AG04449 (cell line): ENCODE results near the gene ERH.

Source experiments
- CTCF ChIA-PET: fragments of 350-600 bp; formaldehyde crosslinking; extraction: SDS; loops from one replicate; lab custom pipeline; 2021; ENCODE audit warnings: antibody characterized with exemption; lab: Yijun Ruan, JAX
- POLR2A ChIA-PET: fragments of 400-600, 350-600 bp; formaldehyde crosslinking; extraction: SDS; loops from one replicate; lab custom pipeline; 2020; ENCODE audit warnings: antibody characterized with exemption, inconsistent platforms; lab: Yijun Ruan, JAX
- DNase-seq: peaks from one replicate; pipeline ENCODE4 v3.0.0-alpha.2; 2010; ENCODE audit warnings: low read depth, low spot score
- H3K4me3 ChIP-seq: 2 replicates; pipeline ENCODE4 v1.5.1; 2011; ENCODE audit warnings: low read depth, mild to moderate bottlenecking, control low read depth, low read length
- CTCF ChIP-seq: IDR thresholded peaks from one replicate; pipeline ENCODE4 v1.5.1; 2011; ENCODE audit warnings: mild to moderate bottlenecking, moderate library complexity, low read length, control low read depth, inconsistent platforms; ENCODE audit not compliant: insufficient read depth; ENCODE audit errors: missing control alignments

Gene ERH

GRCh38 chr14:69398053-69398817, at the start of gene ERH, which contains the start of gene SLC39A9:
TSS of gene ERH (minus strand) at chr14:69398299. CDS start at chr14:69398233, 66 bp downstream.
TSS of gene SLC39A9 (plus strand) at chr14:69398692. CDS start at chr14:69399370, 678 bp downstream.
- no peak for TF ChIP-seq CTCF
- ChIA-PET CTCF (interaction anchor here (1.1 to 4.9 kb wide), 6 partner anchors 10 to 156 kb away, joined by 3 to 24 read pairs (median 4); no protein-coding TSS in a partner anchor), POLR2A (interaction anchor here (0.6 to 1.0 kb wide), 7 partner anchors 8 to 150 kb away, joined by 3 to 8 read pairs (median 4); no protein-coding TSS in a partner anchor)
- peak; percentile 83 for DNase-seq
- H3K4me3 ChIP-seq, result peak within 1 kb of the TSS; percentile 90

GRCh38 chr14:69443296-69443805, 45.3 kb upstream of the ERH start:
- ChIA-PET POLR2A (no interaction called here), CTCF (interaction anchor here (1.9 to 13.4 kb wide), 2 partner anchors 17 to 200 kb away, joined by 7 to 95 read pairs; no protein-coding TSS in a partner anchor)
- H3K4me3 ChIP-seq, result no peak overlapping the region
- no peak for DNase-seq
- no peak for TF ChIP-seq CTCF

GRCh38 chr14:69441948-69442347, 43.8 kb upstream of the ERH start:
- H3K4me3 ChIP-seq, result no peak overlapping the region
- no peak for DNase-seq
- CTCF ChIA-PET, result interaction anchor here (1.9 to 13.4 kb wide), 2 partner anchors 19 to 199 kb away, joined by 7 to 95 read pairs; no protein-coding TSS in a partner anchor
- POLR2A ChIA-PET, result no interaction called here
- TF ChIP-seq CTCF, result no peak

- H3K4me3 ChIP-seq, result no peak overlapping the region
- TF ChIP-seq CTCF, result no peak
- ChIA-PET POLR2A (interaction anchor here (0.6 kb wide), 1 partner anchor 29 kb away, joined by 4 read pairs; no protein-coding TSS in a partner anchor), CTCF (interaction anchor here (13.4 kb wide), 1 partner anchor 21 kb away, joined by 95 read pairs; no protein-coding TSS in a partner anchor)
- DNase-seq, result no peak
These were observed 41.6 kb upstream of the ERH start for GRCh38 chr14:69439521-69440270.

GRCh38 chr14:69432364-69432763, 34.3 kb upstream of the ERH start:
- CTCF ChIA-PET, result interaction anchor here (1.2 kb wide), 1 partner anchor 28 kb away, joined by 4 read pairs; no protein-coding TSS in a partner anchor

More at GRCh38 chr14:69432364-69432763, 34.3 kb upstream of the ERH start:
- no peak overlapping the region for H3K4me3 ChIP-seq
- no peak for TF ChIP-seq CTCF
- POLR2A ChIA-PET, result no interaction called here
- DNase-seq, result no peak
